HepG2 (cell line): ENCODE results near the gene ZNF433. TPM values are rescaled to one million over a fixed set of nuclear protein-coding genes. Genes with fewer than 3 reads are reported as not detected.

Experiments used
- GABPB1 ChIP-seq: IDR thresholded peaks from 2 replicates; pipeline ENCODE4 v1.6.1; 2016; ENCODE audit warnings: mild to moderate bottlenecking, missing genetic modification reagents, moderate library complexity, missing compliant biosample characterization
- HOXA7 ChIP-seq: sonication (generic); formaldehyde crosslinking; IDR thresholded peaks from 2 replicates; pipeline ENCODE4 v1.8.1; 2022; ENCODE audit warnings: mild to moderate bottlenecking, missing genetic modification reagents, moderate library complexity
- NCOA5 ChIP-seq: sonication (generic); formaldehyde crosslinking; IDR thresholded peaks from 2 replicates; pipeline ENCODE4 v1.4.0; 2020; ENCODE audit warnings: missing genetic modification reagents
- NFYB ChIP-seq: sonication (generic); formaldehyde crosslinking; IDR thresholded peaks from 2 replicates; pipeline ENCODE4 v1.4.0; 2020; ENCODE audit warnings: missing genetic modification reagents
- POLR2AphosphoS2 ChIP-seq: IDR thresholded peaks from 2 replicates; pipeline ENCODE4 v1.6.1; 2011; ENCODE audit warnings: low read depth, low read length, improper control_type of control experiment
- PRMT3 ChIP-seq: sonication (generic); formaldehyde crosslinking; IDR thresholded peaks from 2 replicates; pipeline ENCODE4 v1.8.1; 2022; ENCODE audit warnings: low read depth, mild to moderate bottlenecking, moderate library complexity, missing genetic modification reagents, borderline replicate concordance
- RXRA ChIP-seq: sonication (generic); formaldehyde crosslinking; IDR thresholded peaks from 2 replicates; pipeline ENCODE4 v1.5.1; 2020; ENCODE audit warnings: missing genetic modification reagents
- STAG1 ChIP-seq: sonication (generic); formaldehyde crosslinking; IDR thresholded peaks from 2 replicates; pipeline ENCODE4 v1.4.0; 2020; ENCODE audit warnings: missing genetic modification reagents
- ZNF263 ChIP-seq: sonication (generic); formaldehyde crosslinking; IDR thresholded peaks from 2 replicates; pipeline ENCODE4 v1.4.0; 2020; ENCODE audit warnings: missing genetic modification reagents
- ZNF292 ChIP-seq: sonication (generic); formaldehyde crosslinking; IDR thresholded peaks from 2 replicates; pipeline ENCODE4 v1.8.1; 2022; ENCODE audit warnings: mild to moderate bottlenecking, low read depth, missing genetic modification reagents, borderline replicate concordance
- ZNF326 ChIP-seq: sonication (generic); formaldehyde crosslinking; IDR thresholded peaks from 2 replicates; pipeline ENCODE4 v1.4.0; 2020; ENCODE audit warnings: missing genetic modification reagents, borderline replicate concordance
- polyA plus RNA-seq, 8 experiments: library from polyadenylated mRNA; depleted of rRNA in 3 of 8; stranded (reverse) in 7 of 8; unstranded in 1 of 8; fragments of >200 nt; fragmentation: Illumina TruSeq in 4 of 8; extraction: Trizol in 4 of 8; gene quantifications; 2 replicates each; pipeline versions ENCODE4 v1.2.1 to v1.2.3, GENCODE V29; 2011 to 2016; ENCODE audit warnings: low read depth in 4 of 8, missing spikeins in 1 of 8, mixed read lengths in 1 of 8; ENCODE audit not compliant: insufficient read depth in 1 of 8
- total RNA-seq, 5 experiments: library from RNA; depleted of rRNA; stranded (reverse); fragments of >200 nt; fragmentation: Illumina TruSeq; extraction: Trizol; gene quantifications; 2 replicates each; pipeline ENCODE4 v1.2.3, GENCODE V29; 2016; ENCODE audit warnings: low read depth in 1 of 5
- TF ChIP-seq, protein P1 (sequence below): sonication (generic); formaldehyde crosslinking; IDR thresholded peaks from 2 replicates; pipeline ENCODE4 v1.5.1; 2020; ENCODE audit warnings: missing genetic modification reagents, mild to moderate bottlenecking, borderline replicate concordance
- TF ChIP-seq, protein P2 (sequence below): sonication (generic); formaldehyde crosslinking; IDR thresholded peaks from 2 replicates; pipeline ENCODE4 v1.4.0; 2020; ENCODE audit warnings: missing genetic modification reagents; ENCODE audit errors: not compliant biosample characterization
- TF ChIP-seq, protein P3 (sequence below): sonication (generic); formaldehyde crosslinking; IDR thresholded peaks from 2 replicates; pipeline ENCODE4 v1.4.0; 2020; ENCODE audit warnings: mild to moderate bottlenecking, missing genetic modification reagents
- TF ChIP-seq, protein P4 (sequence below): sonication (generic); formaldehyde crosslinking; IDR thresholded peaks from 2 replicates; pipeline ENCODE4 v1.4.0; 2020; ENCODE audit warnings: missing genetic modification reagents, mild to moderate bottlenecking, borderline replicate concordance

Gene ZNF433
- total and polyA plus RNA-seq, 2 of the 13 experiments (the other 11 are each of a cell fraction or from before 2014, with no cell fraction given): 1.8 to 4.9 TPM

DNA sequence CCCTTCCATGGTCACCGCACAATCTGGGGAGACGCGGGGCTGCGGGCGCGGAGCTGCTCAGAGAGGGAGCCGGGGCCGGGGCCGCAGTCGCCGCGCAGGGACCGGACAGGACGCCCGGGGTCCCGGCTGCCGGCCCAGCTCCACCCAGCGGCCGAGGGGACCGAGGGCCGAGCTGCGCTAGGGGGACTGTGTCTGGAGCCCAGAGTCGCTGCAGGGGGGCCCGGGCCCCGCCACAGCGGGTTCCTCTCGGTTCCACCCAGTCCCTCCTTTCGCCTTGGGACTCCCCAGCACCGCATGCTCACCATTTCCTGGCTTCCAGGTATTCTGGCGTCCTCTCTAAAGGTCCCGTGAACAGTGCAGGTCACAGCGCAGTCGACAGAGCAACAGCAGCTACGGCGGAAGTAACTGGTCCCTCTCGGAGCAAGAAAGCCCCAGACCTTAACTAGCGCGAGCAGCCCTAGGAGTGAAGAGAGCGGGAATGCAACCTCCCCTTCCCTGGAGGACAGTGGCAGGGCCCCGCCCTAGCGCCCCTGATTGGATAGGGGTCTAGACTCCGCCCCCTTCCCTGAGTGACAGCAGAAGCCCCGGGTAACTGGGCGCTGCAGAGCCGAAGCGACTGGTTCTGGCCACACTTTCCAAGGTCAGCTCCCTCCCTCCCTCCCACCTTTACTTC, 17.2 kb upstream of the ZNF433 start, which contains the start of gene ZNF878 (continued):
- TF ChIP-seq, protein P1, sequence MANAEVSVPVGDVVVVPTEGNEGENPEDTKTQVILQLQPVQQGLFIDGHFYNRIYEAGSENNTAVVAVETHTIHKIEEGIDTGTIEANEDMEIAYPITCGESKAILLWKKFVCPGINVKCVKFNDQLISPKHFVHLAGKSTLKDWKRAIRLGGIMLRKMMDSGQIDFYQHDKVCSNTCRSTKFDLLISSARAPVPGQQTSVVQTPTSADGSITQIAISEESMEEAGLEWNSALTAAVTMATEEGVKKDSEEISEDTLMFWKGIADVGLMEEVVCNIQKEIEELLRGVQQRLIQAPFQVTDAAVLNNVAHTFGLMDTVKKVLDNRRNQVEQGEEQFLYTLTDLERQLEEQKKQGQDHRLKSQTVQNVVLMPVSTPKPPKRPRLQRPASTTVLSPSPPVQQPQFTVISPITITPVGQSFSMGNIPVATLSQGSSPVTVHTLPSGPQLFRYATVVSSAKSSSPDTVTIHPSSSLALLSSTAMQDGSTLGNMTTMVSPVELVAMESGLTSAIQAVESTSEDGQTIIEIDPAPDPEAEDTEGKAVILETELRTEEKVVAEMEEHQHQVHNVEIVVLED: no peak
- TF ChIP-seq, protein P2, sequence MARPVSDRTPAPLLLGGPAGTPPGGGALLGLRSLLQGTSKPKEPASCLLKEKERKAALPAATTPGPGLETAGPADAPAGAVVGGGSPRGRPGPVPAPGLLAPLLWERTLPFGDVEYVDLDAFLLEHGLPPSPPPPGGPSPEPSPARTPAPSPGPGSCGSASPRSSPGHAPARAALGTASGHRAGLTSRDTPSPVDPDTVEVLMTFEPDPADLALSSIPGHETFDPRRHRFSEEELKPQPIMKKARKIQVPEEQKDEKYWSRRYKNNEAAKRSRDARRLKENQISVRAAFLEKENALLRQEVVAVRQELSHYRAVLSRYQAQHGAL: peak; percentile 47
- 0 out of 2 replicates have a peak, but pooled peaks have one; percentile 16 for TF ChIP-seq STAG1
- TF ChIP-seq HOXA7: no peak
- no peak for TF ChIP-seq ZNF326 (CRISPR knock-in tag)
- TF ChIP-seq PRMT3 (CRISPR knock-in tag): peak; percentile 25; the same call in 1 of the 2 replicates
- TF ChIP-seq, protein P3, sequence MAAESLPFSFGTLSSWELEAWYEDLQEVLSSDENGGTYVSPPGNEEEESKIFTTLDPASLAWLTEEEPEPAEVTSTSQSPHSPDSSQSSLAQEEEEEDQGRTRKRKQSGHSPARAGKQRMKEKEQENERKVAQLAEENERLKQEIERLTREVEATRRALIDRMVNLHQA: no peak
- TF ChIP-seq, protein P4, sequence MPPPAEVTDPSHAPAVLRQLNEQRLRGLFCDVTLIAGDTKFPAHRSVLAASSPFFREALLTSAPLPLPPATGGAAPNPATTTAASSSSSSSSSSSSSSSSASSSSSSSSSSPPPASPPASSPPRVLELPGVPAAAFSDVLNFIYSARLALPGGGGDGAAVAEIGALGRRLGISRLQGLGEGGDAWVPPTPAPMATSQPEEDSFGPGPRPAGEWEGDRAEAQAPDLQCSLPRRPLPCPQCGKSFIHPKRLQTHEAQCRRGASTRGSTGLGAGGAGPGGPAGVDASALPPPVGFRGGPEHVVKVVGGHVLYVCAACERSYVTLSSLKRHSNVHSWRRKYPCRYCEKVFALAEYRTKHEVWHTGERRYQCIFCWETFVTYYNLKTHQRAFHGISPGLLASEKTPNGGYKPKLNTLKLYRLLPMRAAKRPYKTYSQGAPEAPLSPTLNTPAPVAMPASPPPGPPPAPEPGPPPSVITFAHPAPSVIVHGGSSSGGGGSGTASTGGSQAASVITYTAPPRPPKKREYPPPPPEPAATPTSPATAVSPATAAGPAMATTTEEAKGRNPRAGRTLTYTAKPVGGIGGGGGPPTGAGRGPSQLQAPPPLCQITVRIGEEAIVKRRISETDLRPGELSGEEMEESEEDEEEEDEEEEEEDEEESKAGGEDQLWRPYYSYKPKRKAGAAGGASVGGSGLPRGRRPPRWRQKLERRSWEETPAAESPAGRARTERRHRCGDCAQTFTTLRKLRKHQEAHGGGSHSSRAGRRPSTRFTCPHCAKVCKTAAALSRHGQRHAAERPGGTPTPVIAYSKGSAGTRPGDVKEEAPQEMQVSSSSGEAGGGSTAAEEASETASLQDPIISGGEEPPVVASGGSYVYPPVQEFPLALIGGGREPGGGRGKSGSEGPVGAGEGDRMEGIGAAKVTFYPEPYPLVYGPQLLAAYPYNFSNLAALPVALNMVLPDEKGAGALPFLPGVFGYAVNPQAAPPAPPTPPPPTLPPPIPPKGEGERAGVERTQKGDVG (CRISPR knock-in tag): no peak
- no peak for TF ChIP-seq POLR2AphosphoS2
- TF ChIP-seq NCOA5 (CRISPR knock-in tag): no peak
- peak; percentile 63; the same call in 1 of the 2 replicates for TF ChIP-seq ZNF263
- TF ChIP-seq GABPB1: peak; percentile 82
- peak; percentile 71; the same call in 1 of the 2 replicates for TF ChIP-seq RXRA
- peak; percentile 85 for TF ChIP-seq NFYB (CRISPR knock-in tag)
- peak; percentile 91; the same call in 1 of the 2 replicates for TF ChIP-seq ZNF292 (CRISPR knock-in tag)
